ENCODE measurements around the gene PPP2R2C. TPM values are rescaled to one million over a fixed set of nuclear protein-coding genes. Genes with fewer than 3 reads are reported as not detected.

The PPP2R2C gene
- total and polyA plus RNA-seq, 11 donors: 0.22 to 20.0 (median 6.8) TPM

GRCh38 chr4:6378493-6379445 lies 93.6 kb downstream of the PPP2R2C start:
- no peaks in the 10 kb centered on the region for H3K36me3 ChIP-seq
- H3K27ac ChIP-seq: no peak overlapping the region
- no peaks in the 10 kb centered on the region for H3K4me1 ChIP-seq
- no peak for TF ChIP-seq POLR2A (IDR thresholded peaks at IDR 0.05)
- TF ChIP-seq, protein P1, sequence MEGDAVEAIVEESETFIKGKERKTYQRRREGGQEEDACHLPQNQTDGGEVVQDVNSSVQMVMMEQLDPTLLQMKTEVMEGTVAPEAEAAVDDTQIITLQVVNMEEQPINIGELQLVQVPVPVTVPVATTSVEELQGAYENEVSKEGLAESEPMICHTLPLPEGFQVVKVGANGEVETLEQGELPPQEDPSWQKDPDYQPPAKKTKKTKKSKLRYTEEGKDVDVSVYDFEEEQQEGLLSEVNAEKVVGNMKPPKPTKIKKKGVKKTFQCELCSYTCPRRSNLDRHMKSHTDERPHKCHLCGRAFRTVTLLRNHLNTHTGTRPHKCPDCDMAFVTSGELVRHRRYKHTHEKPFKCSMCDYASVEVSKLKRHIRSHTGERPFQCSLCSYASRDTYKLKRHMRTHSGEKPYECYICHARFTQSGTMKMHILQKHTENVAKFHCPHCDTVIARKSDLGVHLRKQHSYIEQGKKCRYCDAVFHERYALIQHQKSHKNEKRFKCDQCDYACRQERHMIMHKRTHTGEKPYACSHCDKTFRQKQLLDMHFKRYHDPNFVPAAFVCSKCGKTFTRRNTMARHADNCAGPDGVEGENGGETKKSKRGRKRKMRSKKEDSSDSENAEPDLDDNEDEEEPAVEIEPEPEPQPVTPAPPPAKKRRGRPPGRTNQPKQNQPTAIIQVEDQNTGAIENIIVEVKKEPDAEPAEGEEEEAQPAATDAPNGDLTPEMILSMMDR (IDR thresholded peaks at IDR 0.05): no peak
- H3K9me3 ChIP-seq: no peaks in the 10 kb centered on the region
- ATAC-seq (no peak), DNase-seq (peak in 2 of 5 donors; percentile 18 to 53)
- intact Hi-C loops (cut with DNase I): no loop called here
- peaks cover 0 to 22% (median 6%) of the 10 kb centered on the region in 9 donors for H3K27me3 ChIP-seq
- WGBS, 4 donors: 76 to 86% (median 81%) methylated on average over 33 to 41 of the region's 41 CpGs
- no peak overlapping the region for H3K4me3 ChIP-seq

- H3K4me3 ChIP-seq: no peak overlapping the region
- no peaks in the 10 kb centered on the region for H3K36me3 ChIP-seq
- 44 to 74% (median 61%) methylated on average over 15 to 25 of the region's 25 CpGs for WGBS, 4 donors
- H3K27me3 ChIP-seq: peaks cover 0 to 22% (median 6%) of the 10 kb centered on the region in 9 donors
- ATAC-seq: no peak
- no peaks in the 10 kb centered on the region for H3K4me1 ChIP-seq
- DNase-seq: peak in 2 of 5 donors; percentile 14 to 32
- intact Hi-C loops (cut with DNase I): no loop called here
- no peaks in the 10 kb centered on the region for H3K9me3 ChIP-seq
- H3K27ac ChIP-seq: no peak overlapping the region
- TF ChIP-seq POLR2A (IDR thresholded peaks at IDR 0.05): no peak
- TF ChIP-seq, protein P1 (IDR thresholded peaks at IDR 0.05): no peak
Observed at GRCh38 chr4:6377626-6378492, 94.6 kb downstream of the PPP2R2C start.

GRCh38 chr4:6375620-6376295 lies 96.7 kb downstream of the PPP2R2C start:
- ATAC-seq (no peak), DNase-seq (peak in 2 of 5 donors; percentile 8 to 32)
- no peaks in the 10 kb centered on the region for H3K9me3 ChIP-seq
- H3K4me1 ChIP-seq: no peaks in the 10 kb centered on the region
- no peak overlapping the region for H3K27ac ChIP-seq
- intact Hi-C loops (cut with DNase I): no loop called here
- no peaks in the 10 kb centered on the region for H3K36me3 ChIP-seq
- H3K4me3 ChIP-seq: no peak overlapping the region
- WGBS, 4 donors: 81 to 83% (median 81%) methylated on average over 17 to 19 of the region's 19 CpGs
- H3K27me3 ChIP-seq: peaks cover 0 to 12% (median 4%) of the 10 kb centered on the region in 9 donors
- TF ChIP-seq POLR2A (IDR thresholded peaks at IDR 0.05): no peak
- TF ChIP-seq, protein P1 (IDR thresholded peaks at IDR 0.05): no peak

All from heart left ventricle (tissue), 16 donors.